Omental fat pad (tissue), 4 donors: ENCODE measurements around the gene CCDC198. TPM values are rescaled to one million over a fixed set of nuclear protein-coding genes. Genes with fewer than 3 reads are reported as not detected.
A peak's percentile ranks its signal among the peaks of the same experiment; 100 is the strongest.

Source experiments
- ATAC-seq: fragments of 150-250 bp; one replicate; pipeline ENCODE4 v1.9.1; 2016; ENCODE audit warnings: mild to moderate bottlenecking, moderate library complexity; ENCODE audit not compliant: low FRiP score
- DNase-seq: peaks from one replicate; pipeline ENCODE4 v3.0.0-alpha.2; 2019; ENCODE audit warnings: low spot score
- CTCF ChIP-seq, 3 donors: fragments of 450-650 bp; IDR thresholded peaks; one replicate each; pipeline ENCODE4 v1.5.1; 2016 to 2017; ENCODE audit warnings: antibody characterized with exemption in 3 of 3, mild to moderate bottlenecking in 3 of 3, moderate library complexity in 2 of 3
- total RNA-seq, 4 donors: library from RNA; depleted of rRNA; stranded (reverse); fragments of >200 nt; gene quantifications; one replicate each; pipeline ENCODE4 v1.1.0, GENCODE V29; 2016

The CCDC198 gene
- total RNA-seq, result not detected

GRCh38 chr14:57493467-57494181 lies at the start of gene CCDC198:
CCDC198 (minus strand) TSS chr14:57493857; CDS start chr14:57493715, 142 bp downstream.
- DNase-seq, result no peak
- no peak for ATAC-seq
- no peak for TF ChIP-seq CTCF (IDR thresholded peaks at IDR 0.05)

- ATAC-seq (no peak), DNase-seq (no peak)
- no peak for TF ChIP-seq CTCF (IDR thresholded peaks at IDR 0.05)
These were observed 39.6 kb upstream of the CCDC198 start for GRCh38 chr14:57533214-57533613.

DNA sequence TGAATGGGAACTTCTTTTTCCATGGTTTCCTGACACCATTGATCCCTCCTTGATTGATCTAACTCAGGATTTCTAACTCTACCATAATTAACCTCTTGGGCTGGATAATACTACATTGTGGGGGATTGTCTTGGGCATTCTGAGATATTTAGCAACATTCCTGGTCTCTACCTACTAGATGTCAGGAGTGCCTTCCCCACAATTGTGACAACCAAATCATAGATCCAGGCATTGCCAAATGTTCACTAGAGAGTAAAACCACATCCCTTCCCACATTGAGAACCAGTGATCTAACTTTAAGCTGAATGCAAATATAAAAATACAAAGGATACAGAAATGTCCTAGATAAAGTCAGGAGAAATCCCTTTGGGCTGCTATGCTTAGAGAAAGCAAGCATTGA lies 36.9 kb upstream of the CCDC198 start:
- DNase-seq (no peak), ATAC-seq (no peak)
- TF ChIP-seq CTCF (IDR thresholded peaks at IDR 0.05), result no peak

GRCh38 chr14:57526942-57527341 lies 33.3 kb upstream of the CCDC198 start:
- ATAC-seq (no peak), DNase-seq (no peak)
- no peak for TF ChIP-seq CTCF (IDR thresholded peaks at IDR 0.05)

GRCh38 chr14:57519043-57519442 lies 25.4 kb upstream of the CCDC198 start:
- ATAC-seq, result no peak

GRCh38 chr14:57512220-57512619 lies 18.6 kb upstream of the CCDC198 start:
- no peak for DNase-seq
- peak; percentile 83 for ATAC-seq
- TF ChIP-seq CTCF (IDR thresholded peaks at IDR 0.05), result no peak

More at GRCh38 chr14:57519043-57519442, 25.4 kb upstream of the CCDC198 start:
- TF ChIP-seq CTCF (IDR thresholded peaks at IDR 0.05), result no peak
- DNase-seq, result no peak

DNA sequence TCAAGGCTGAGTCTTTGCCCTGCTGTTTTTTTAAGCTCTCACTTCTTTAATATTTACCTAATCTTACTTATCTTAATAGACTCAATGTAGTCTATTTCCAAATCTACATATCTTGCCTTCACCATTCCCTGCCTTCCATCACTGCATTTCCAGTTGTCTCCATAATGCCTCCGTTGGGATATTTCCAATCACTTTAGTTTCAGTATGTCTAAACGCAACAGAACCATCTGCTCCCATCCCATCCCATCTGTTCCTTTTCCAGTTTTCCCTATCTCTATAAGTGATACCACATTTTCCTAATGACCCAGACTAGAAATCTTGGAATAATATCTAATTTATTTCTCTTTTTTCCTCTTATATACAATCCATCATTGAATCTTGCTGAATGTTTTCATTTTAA lies 15.1 kb upstream of the CCDC198 start:
- DNase-seq (no peak), ATAC-seq (no peak)
- TF ChIP-seq CTCF (IDR thresholded peaks at IDR 0.05), result no peak
